ENCODE results near the gene BCKDHB.
"Not testable (repeated sequence)": the region's sequence is repeated elsewhere in the genome, so short reads cannot be mapped to it uniquely, and the experiment has no call there.

The BCKDHB gene

GRCh38 chr6:80211286-80211685 lies 104.8 kb downstream of the BCKDHB start:
- TF ChIP-seq PAX5 (IDR thresholded peaks at IDR 0.05; ENCODE audit: insufficient read depth, low read length, severe bottlenecking): no peak
- no peak for TF ChIP-seq POU2F2 (IDR thresholded peaks at IDR 0.05; ENCODE audit: low read depth, low read length)
- TF ChIP-seq SPI1 (IDR thresholded peaks at IDR 0.05; ENCODE audit: low read depth, low read length): no peak
- TF ChIP-seq POLR2A (IDR thresholded peaks at IDR 0.05; ENCODE audit: low read depth, low read length): no peak
- no peak for TF ChIP-seq TAF1 (IDR thresholded peaks at IDR 0.05; ENCODE audit: low read depth, low read length)
- no peak for TF ChIP-seq POLR2AphosphoS5 (IDR thresholded peaks at IDR 0.05; ENCODE audit: low read depth, low read length)
- no peak for DNase-seq (ENCODE audit: insufficient read length, low spot score)
- no peak for FAIRE-seq

- FAIRE-seq; DNase-seq (ENCODE audit: insufficient read length, low spot score): not testable (repeated sequence)
Observed at GRCh38 chr6:80211890-80212289, 105.4 kb downstream of the BCKDHB start.

DNA sequence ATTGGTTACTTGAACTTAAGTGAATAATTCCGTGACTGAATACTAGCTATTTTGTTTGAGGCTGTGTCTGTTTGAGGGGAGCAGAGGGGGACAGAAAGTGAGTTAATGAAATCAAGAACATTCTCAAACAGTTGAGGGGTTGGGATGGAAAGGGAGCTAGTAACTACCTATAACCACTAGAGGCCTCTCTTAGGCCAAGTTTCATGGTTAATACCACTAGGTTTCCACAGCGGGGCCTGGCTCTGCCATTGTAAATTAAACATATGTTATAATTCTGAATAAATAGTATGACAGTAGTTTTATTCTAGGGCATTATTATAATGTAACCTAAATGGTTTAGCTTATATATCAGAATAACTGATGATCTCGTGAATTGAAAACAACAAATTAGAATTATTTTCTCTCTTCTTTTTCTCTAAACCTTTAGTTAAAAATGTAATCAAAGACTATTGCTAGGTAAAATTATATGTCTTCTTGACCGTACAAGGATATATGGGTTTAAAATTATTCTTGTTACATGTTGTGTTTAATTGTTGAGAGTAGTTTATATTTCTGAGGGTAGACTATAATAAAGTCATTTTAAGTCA lies 108.1 kb downstream of the BCKDHB start:
- TF ChIP-seq POLR2AphosphoS5 (IDR thresholded peaks at IDR 0.05; ENCODE audit: low read depth, low read length): no peak
- TF ChIP-seq POLR2A (IDR thresholded peaks at IDR 0.05; ENCODE audit: low read depth, low read length): no peak
- TF ChIP-seq POU2F2 (IDR thresholded peaks at IDR 0.05; ENCODE audit: low read depth, low read length): no peak
- no peak for TF ChIP-seq PAX5 (IDR thresholded peaks at IDR 0.05; ENCODE audit: insufficient read depth, low read length, severe bottlenecking)
- no peak for TF ChIP-seq TAF1 (IDR thresholded peaks at IDR 0.05; ENCODE audit: low read depth, low read length)
- no peak for TF ChIP-seq SPI1 (IDR thresholded peaks at IDR 0.05; ENCODE audit: low read depth, low read length)
- DNase-seq (ENCODE audit: insufficient read length, low spot score) (no peak), FAIRE-seq (peak; percentile 61)

DNA sequence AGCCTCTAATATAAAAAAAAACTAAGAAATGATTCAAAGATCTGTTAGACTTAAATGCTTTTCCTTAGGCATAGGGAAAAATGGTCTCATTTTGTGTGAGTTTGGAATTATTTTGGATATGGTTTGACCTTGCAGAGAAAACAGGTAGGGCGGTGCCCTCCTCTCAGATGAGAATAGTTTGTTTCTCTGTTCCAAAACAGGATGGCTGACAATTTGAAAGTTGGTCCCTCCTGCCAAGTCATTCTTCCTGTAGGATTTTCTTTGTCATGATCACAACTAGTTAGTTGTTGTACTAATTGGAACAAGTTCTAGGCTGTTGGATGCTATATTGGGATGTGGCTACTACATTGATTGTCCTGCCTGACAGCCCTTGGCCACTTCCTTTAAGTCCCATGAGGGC lies 108.6 kb downstream of the BCKDHB start:
- no peak for DNase-seq (ENCODE audit: insufficient read length, low spot score)
- TF ChIP-seq POLR2AphosphoS5 (IDR thresholded peaks at IDR 0.05; ENCODE audit: low read depth, low read length) (no peak), SPI1 (IDR thresholded peaks at IDR 0.05; ENCODE audit: low read depth, low read length) (no peak), POLR2A (IDR thresholded peaks at IDR 0.05; ENCODE audit: low read depth, low read length) (no peak), TAF1 (IDR thresholded peaks at IDR 0.05; ENCODE audit: low read depth, low read length) (no peak), PAX5 (IDR thresholded peaks at IDR 0.05; ENCODE audit: insufficient read depth, low read length, severe bottlenecking) (no peak), POU2F2 (IDR thresholded peaks at IDR 0.05; ENCODE audit: low read depth, low read length) (no peak)
- no peak for FAIRE-seq

DNA sequence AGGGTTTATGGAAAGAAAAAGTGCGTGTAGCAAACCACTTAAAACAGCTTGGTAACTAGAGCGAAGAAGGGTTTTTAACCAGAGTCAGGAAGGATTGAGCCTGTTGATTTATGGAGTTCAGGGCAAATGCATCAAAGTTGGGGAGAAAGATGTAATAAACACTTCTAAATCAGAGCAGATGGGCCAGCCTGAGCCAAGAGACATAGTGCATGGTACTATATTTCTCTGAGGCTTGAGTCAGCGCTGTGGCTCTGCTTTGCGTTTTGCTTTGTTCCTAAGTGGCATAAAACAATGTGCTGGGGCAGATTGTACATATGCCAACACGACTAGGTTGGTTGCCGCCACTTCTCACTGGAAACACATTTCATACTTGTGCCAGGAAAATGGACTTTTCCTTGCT lies 111.3 kb downstream of the BCKDHB start:
- TF ChIP-seq POLR2A (IDR thresholded peaks at IDR 0.05; ENCODE audit: low read depth, low read length) (no peak), PAX5 (IDR thresholded peaks at IDR 0.05; ENCODE audit: insufficient read depth, low read length, severe bottlenecking) (no peak), TAF1 (IDR thresholded peaks at IDR 0.05; ENCODE audit: low read depth, low read length) (no peak), POLR2AphosphoS5 (IDR thresholded peaks at IDR 0.05; ENCODE audit: low read depth, low read length) (no peak)
- DNase-seq (ENCODE audit: insufficient read length, low spot score) (no peak), FAIRE-seq (no peak)

GRCh38 chr6:80223743-80224212 lies 117.3 kb downstream of the BCKDHB start:
- TF ChIP-seq POLR2A (IDR thresholded peaks at IDR 0.05; ENCODE audit: low read depth, low read length) (no peak), SPI1 (IDR thresholded peaks at IDR 0.05; ENCODE audit: low read depth, low read length) (no peak), POU2F2 (IDR thresholded peaks at IDR 0.05; ENCODE audit: low read depth, low read length) (no peak), POLR2AphosphoS5 (IDR thresholded peaks at IDR 0.05; ENCODE audit: low read depth, low read length) (no peak), TAF1 (IDR thresholded peaks at IDR 0.05; ENCODE audit: low read depth, low read length) (no peak), PAX5 (IDR thresholded peaks at IDR 0.05; ENCODE audit: insufficient read depth, low read length, severe bottlenecking) (no peak)
- DNase-seq (ENCODE audit: insufficient read length, low spot score): no peak
- FAIRE-seq: no peak

DNA sequence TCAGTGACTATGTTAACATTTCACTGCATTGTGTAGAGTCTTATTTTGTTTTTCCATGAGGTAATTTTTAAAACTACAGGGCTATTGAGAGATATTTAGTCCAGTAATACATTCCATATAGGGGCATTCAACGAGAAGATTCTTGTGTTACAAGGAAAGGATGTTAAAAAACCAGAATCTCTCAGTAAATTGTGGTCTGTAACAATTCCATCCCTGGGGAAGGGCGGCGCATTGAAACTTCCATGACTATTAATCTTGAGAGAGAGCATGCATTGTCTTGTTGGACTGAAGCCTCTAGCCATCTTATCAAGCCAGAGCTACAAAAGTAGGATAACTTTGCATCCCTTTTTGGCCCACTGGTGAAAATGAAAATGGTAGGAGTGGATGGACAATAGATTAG lies 119.7 kb downstream of the BCKDHB start:
- TF ChIP-seq PAX5 (IDR thresholded peaks at IDR 0.05; ENCODE audit: insufficient read depth, low read length, severe bottlenecking) (no peak), POLR2A (IDR thresholded peaks at IDR 0.05; ENCODE audit: low read depth, low read length) (no peak), POLR2AphosphoS5 (IDR thresholded peaks at IDR 0.05; ENCODE audit: low read depth, low read length) (no peak), TAF1 (IDR thresholded peaks at IDR 0.05; ENCODE audit: low read depth, low read length) (no peak), POU2F2 (IDR thresholded peaks at IDR 0.05; ENCODE audit: low read depth, low read length) (no peak), SPI1 (IDR thresholded peaks at IDR 0.05; ENCODE audit: low read depth, low read length) (no peak)
- FAIRE-seq (no peak), DNase-seq (ENCODE audit: insufficient read length, low spot score) (no peak)

DNA sequence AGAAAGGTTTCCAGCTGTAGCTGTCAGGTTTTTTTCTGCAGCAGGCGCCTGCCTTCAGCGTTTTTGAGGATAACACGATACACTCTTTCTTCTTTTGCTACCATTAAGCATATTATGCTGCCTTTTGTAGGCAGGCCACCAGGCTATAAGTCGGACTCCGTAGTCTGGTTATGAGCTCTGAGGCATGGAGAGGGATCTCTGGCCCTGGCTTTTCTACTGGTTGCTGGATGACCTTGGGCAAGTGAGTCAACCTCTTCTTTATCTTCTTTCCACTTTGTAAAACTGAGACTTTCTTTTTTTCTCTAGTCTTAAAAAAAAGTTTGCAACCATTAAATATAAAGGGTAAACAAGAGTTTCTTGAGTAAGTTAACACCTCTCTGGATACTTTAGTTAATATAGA lies 120.2 kb downstream of the BCKDHB start:
- FAIRE-seq (no peak), DNase-seq (ENCODE audit: insufficient read length, low spot score) (no peak)
- no peak for TF ChIP-seq POLR2A (IDR thresholded peaks at IDR 0.05; ENCODE audit: low read depth, low read length)
- TF ChIP-seq POU2F2 (IDR thresholded peaks at IDR 0.05; ENCODE audit: low read depth, low read length): no peak
- TF ChIP-seq POLR2AphosphoS5 (IDR thresholded peaks at IDR 0.05; ENCODE audit: low read depth, low read length): no peak
- TF ChIP-seq PAX5 (IDR thresholded peaks at IDR 0.05; ENCODE audit: insufficient read depth, low read length, severe bottlenecking): no peak
- TF ChIP-seq TAF1 (IDR thresholded peaks at IDR 0.05; ENCODE audit: low read depth, low read length): no peak
- no peak for TF ChIP-seq SPI1 (IDR thresholded peaks at IDR 0.05; ENCODE audit: low read depth, low read length)

- DNase-seq (ENCODE audit: insufficient read length, low spot score) (no peak), FAIRE-seq (no peak)
- TF ChIP-seq PAX5 (IDR thresholded peaks at IDR 0.05; ENCODE audit: insufficient read depth, low read length, severe bottlenecking) (no peak), POU2F2 (IDR thresholded peaks at IDR 0.05; ENCODE audit: low read depth, low read length) (no peak), TAF1 (IDR thresholded peaks at IDR 0.05; ENCODE audit: low read depth, low read length) (no peak), SPI1 (IDR thresholded peaks at IDR 0.05; ENCODE audit: low read depth, low read length) (no peak), POLR2A (IDR thresholded peaks at IDR 0.05; ENCODE audit: low read depth, low read length) (no peak), POLR2AphosphoS5 (IDR thresholded peaks at IDR 0.05; ENCODE audit: low read depth, low read length) (no peak)
Observed at GRCh38 chr6:80227545-80228105, 121.2 kb downstream of the BCKDHB start.

DNA sequence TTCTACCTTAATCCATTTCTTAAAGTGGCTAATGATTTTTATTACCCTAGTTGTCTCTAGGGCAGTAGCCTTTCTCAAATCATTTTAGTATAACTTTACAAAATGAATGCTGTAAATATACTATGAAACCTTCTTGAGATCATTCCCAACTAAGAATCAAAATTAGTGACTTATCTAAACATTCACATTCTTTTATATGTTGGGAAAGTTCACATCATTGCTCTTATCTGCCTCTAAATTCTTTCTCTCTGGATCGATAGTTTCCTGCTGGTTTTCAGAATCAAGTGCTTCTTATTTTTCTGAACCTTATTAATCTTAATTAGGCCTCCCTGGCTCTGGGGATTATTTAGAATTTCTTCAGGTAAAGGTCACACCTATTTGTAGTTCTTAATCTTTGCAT lies 126.8 kb downstream of the BCKDHB start:
- DNase-seq (ENCODE audit: insufficient read length, low spot score) (no peak), FAIRE-seq (no peak)
- no peak for TF ChIP-seq TAF1 (IDR thresholded peaks at IDR 0.05; ENCODE audit: low read depth, low read length)
- no peak for TF ChIP-seq POLR2AphosphoS5 (IDR thresholded peaks at IDR 0.05; ENCODE audit: low read depth, low read length)
- TF ChIP-seq POU2F2 (IDR thresholded peaks at IDR 0.05; ENCODE audit: low read depth, low read length): no peak
- TF ChIP-seq POLR2A (IDR thresholded peaks at IDR 0.05; ENCODE audit: low read depth, low read length): no peak
- TF ChIP-seq SPI1 (IDR thresholded peaks at IDR 0.05; ENCODE audit: low read depth, low read length): no peak
- no peak for TF ChIP-seq PAX5 (IDR thresholded peaks at IDR 0.05; ENCODE audit: insufficient read depth, low read length, severe bottlenecking)
